Keratinocyte (primary cell): ENCODE results near the gene FXYD1. TPM values are rescaled to one million over a fixed set of nuclear protein-coding genes. Genes with fewer than 3 reads are reported as not detected.

Source experiments
- DNase-seq: peaks from one replicate; pipeline ENCODE4 v3.0.0-alpha.2; 2011; ENCODE audit warnings: low read depth, missing footprints, low spot score
- FAIRE-seq: peaks from 2 replicates; lab custom pipeline; 2011; peaks lifted over from hg19 to GRCh38; lab: Jason Lieb, UNC
- H2AFZ ChIP-seq: 2 replicates; pipeline ENCODE4 v1.6.0; 2012; ENCODE audit warnings: low read length, control low read depth, inconsistent platforms; ENCODE audit not compliant: control insufficient read depth
- H3K27ac ChIP-seq: 2 replicates; pipeline ENCODE4 v1.5.1; 2011; ENCODE audit warnings: low read length; ENCODE audit not compliant: control insufficient read depth, insufficient read depth
- H3K27me3 ChIP-seq: 3 replicates; pipeline ENCODE4 v1.6.0; 2011; ENCODE audit warnings: low read length; ENCODE audit not compliant: control insufficient read depth, insufficient read depth; ENCODE audit errors: extremely low read depth
- H3K36me3 ChIP-seq, 2 experiments: 2 replicates in 1 of 2; 3 replicates in 1 of 2; pipeline ENCODE4 v1.5.1; 2011; ENCODE audit warnings: low read length in 2 of 2, mild to moderate bottlenecking in 1 of 2; ENCODE audit not compliant: control insufficient read depth in 2 of 2, insufficient read depth in 2 of 2; ENCODE audit errors: extremely low read depth in 1 of 2
- H3K4me1 ChIP-seq: 3 replicates; pipeline ENCODE4 v1.5.1; 2011; ENCODE audit warnings: low read length; ENCODE audit not compliant: control insufficient read depth, insufficient read depth; ENCODE audit errors: extremely low read depth
- H3K4me2 ChIP-seq: 3 replicates; pipeline ENCODE4 v1.6.0; 2011; ENCODE audit warnings: low read depth, low read length; ENCODE audit not compliant: control insufficient read depth, insufficient read depth; ENCODE audit errors: extremely low read depth
- H3K4me3 ChIP-seq, 3 experiments: fragments of 200-600 bp in 1 of 3; sonication (generic) in 1 of 3; 2 replicates in 2 of 3; 3 replicates in 1 of 3; pipeline ENCODE4 v1.5.1; 2011 to 2016; ENCODE audit warnings: low read length in 3 of 3, mild to moderate bottlenecking in 3 of 3, control low read depth in 2 of 3, inconsistent platforms in 1 of 3, low read depth in 1 of 3, mixed read lengths in 1 of 3, mixed run types in 1 of 3, moderate library complexity in 1 of 3; ENCODE audit not compliant: control insufficient read depth in 2 of 3, insufficient read depth in 2 of 3; ENCODE audit errors: extremely low read depth in 1 of 3
- H3K79me2 ChIP-seq: 2 replicates; pipeline ENCODE4 v1.6.0; 2012; ENCODE audit warnings: low read length; ENCODE audit not compliant: control insufficient read depth, insufficient read depth
- H3K9ac ChIP-seq: 3 replicates; pipeline ENCODE4 v1.6.0; 2011; ENCODE audit warnings: low read length; ENCODE audit not compliant: control insufficient read depth, insufficient read depth; ENCODE audit errors: extremely low read depth
- H3K9me1 ChIP-seq: 3 replicates; pipeline ENCODE4 v1.6.0; 2011; ENCODE audit warnings: low read length; ENCODE audit not compliant: control insufficient read depth, insufficient read depth; ENCODE audit errors: extremely low read depth
- H3K9me3 ChIP-seq: 2 replicates; pipeline ENCODE4 v1.5.1; 2012; ENCODE audit warnings: low read depth, low read length; ENCODE audit not compliant: control insufficient read depth
- H4K20me1 ChIP-seq: 3 replicates; pipeline ENCODE4 v1.6.0; 2011; ENCODE audit warnings: low read length; ENCODE audit not compliant: control insufficient read depth, insufficient read depth; ENCODE audit errors: extremely low read depth
- EZH2 ChIP-seq: IDR thresholded peaks from one replicate; pipeline ENCODE4 v1.6.1; 2012; ENCODE audit warnings: inconsistent platforms, mild to moderate bottlenecking, low read length, moderate library complexity
- dilution Hi-C: fragments of 300-500 bp; cut with MboI; formaldehyde crosslinking; loops from one replicate; pipeline ENCODE4 v1.7.0; 2020; ENCODE audit warnings: low sequenced_read_pairs; ENCODE audit not compliant: extremely low pct_ligation_motif_present
- polyA minus RNA-seq, 3 experiments: library from RNA; depleted of rRNA, polyadenylated mRNA; stranded (reverse); fragments of >200 nt; gene quantifications; 1 replicate in 1 of 3; 2 replicates in 1 of 3; 3 replicates in 1 of 3; pipeline ENCODE4 v1.2.3, GENCODE V29; 2011
- polyA plus RNA-seq, 5 experiments: library from polyadenylated mRNA; depleted of rRNA in 3 of 5; stranded (reverse) in 3 of 5; stranded (forward) in 1 of 5; unstranded in 1 of 5; fragments of >200 nt; gene quantifications; 1 replicate in 1 of 5; 2 replicates in 3 of 5; 3 replicates in 1 of 5; pipeline versions ENCODE4 v1.2.1 to v1.2.3, GENCODE V29; 2011 to 2012; ENCODE audit warnings: missing spikeins in 2 of 5, low read depth in 1 of 5, low replicate concordance in 1 of 5
- TF ChIP-seq, protein P1 (sequence below), 3 experiments: IDR thresholded peaks in 1 of 3; conservative IDR thresholded peaks in 1 of 3; optimal IDR thresholded peaks in 1 of 3; 2 replicates in 2 of 3; 3 replicates in 1 of 3; pipeline versions ENCODE3 to v1.5.1; 2011; ENCODE audit warnings: low read length in 3 of 3, mild to moderate bottlenecking in 3 of 3, moderate library complexity in 2 of 3, control low read depth in 1 of 3, inconsistent platforms in 1 of 3; ENCODE audit not compliant: insufficient read depth in 2 of 3; ENCODE audit errors: extremely low read depth in 1 of 3

Gene FXYD1
- polyA plus RNA-seq, result 0.14 to 0.23 TPM (median 0.19 TPM) in 3 replicates
- not detected for polyA plus RNA-seq (2011; ENCODE audit: low read depth)
- not detected in 2 replicates for polyA plus RNA-seq (2011; cell fraction: cytosol; rRNA removed)
- not detected in 2 replicates for polyA plus RNA-seq (2011; cell fraction: nucleus; rRNA removed)
- polyA plus RNA-seq (2012; ENCODE audit: low replicate concordance), result 0.32 and 2.6 TPM in 2 replicates
- not detected in 3 replicates for polyA minus RNA-seq
- polyA minus RNA-seq (2011; cell fraction: cytosol; rRNA and poly(A)+ RNA removed), result not detected
- not detected in 2 replicates for polyA minus RNA-seq (2011; cell fraction: nucleus; rRNA and poly(A)+ RNA removed)

DNA sequence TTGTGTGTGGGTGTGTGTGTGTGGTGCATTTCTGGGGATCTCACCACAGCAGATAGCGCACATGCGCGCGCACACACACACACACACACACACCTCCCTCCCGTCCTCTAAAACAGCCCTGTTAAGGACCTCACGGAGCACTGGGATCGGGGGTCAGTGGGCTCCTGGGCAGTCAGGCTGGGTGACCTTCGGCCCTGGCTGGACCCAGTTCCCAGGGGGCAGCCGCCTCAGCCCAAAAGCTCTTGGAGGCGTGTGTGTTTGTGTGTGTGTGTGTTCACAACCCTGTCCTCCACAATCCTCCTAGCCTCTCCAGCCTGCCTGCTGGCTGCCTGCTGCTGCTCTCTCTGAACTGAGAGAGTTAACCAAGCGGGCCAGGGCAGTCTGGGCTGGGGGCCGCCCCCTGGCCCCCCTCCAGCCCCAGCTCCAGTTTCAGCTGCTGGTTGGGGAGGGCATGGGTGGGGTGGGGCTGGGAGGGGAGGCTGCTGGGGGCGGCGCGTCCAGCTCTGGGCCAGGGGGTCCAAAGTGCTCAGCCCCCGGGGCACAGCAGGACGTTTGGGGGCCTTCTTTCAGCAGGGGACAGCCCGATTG lies at the start of gene FXYD1:
TSS of gene FXYD1 (plus strand) at position 520 of the 588 bp plus-strand sequence. CDS start 1,256 bp downstream, outside the sequence.
- no peak within 1 kb of the TSS for H3K9ac ChIP-seq
- no peaks in the 10 kb centered on the region for H3K79me2 ChIP-seq
- TF ChIP-seq, protein P1, sequence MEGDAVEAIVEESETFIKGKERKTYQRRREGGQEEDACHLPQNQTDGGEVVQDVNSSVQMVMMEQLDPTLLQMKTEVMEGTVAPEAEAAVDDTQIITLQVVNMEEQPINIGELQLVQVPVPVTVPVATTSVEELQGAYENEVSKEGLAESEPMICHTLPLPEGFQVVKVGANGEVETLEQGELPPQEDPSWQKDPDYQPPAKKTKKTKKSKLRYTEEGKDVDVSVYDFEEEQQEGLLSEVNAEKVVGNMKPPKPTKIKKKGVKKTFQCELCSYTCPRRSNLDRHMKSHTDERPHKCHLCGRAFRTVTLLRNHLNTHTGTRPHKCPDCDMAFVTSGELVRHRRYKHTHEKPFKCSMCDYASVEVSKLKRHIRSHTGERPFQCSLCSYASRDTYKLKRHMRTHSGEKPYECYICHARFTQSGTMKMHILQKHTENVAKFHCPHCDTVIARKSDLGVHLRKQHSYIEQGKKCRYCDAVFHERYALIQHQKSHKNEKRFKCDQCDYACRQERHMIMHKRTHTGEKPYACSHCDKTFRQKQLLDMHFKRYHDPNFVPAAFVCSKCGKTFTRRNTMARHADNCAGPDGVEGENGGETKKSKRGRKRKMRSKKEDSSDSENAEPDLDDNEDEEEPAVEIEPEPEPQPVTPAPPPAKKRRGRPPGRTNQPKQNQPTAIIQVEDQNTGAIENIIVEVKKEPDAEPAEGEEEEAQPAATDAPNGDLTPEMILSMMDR (optimal IDR thresholded peaks at IDR 0.05 in 1 of 3, IDR thresholded peaks at IDR 0.05 in 1 of 3, conservative IDR thresholded peaks at IDR 0.05 in 1 of 3; ENCODE audit: extremely low read depth in 1 of 3, insufficient read depth in 2 of 3, low read length in 3 of 3), result no peak
- TF ChIP-seq EZH2, result no peak
- no peak within 1 kb of the TSS for H3K4me3 ChIP-seq
- H3K27me3 ChIP-seq, result peaks cover 9% of the 10 kb centered on the region
- dilution Hi-C loops, result no loop called here
- H2AFZ ChIP-seq, result no peak within 1 kb of the TSS
- no peak for DNase-seq
- no peaks in the 10 kb centered on the region for H3K9me3 ChIP-seq
- no peak within 1 kb of the TSS for H3K4me2 ChIP-seq
- no peak for FAIRE-seq
- H3K9me1 ChIP-seq, result no peaks in the 10 kb centered on the region
- H3K36me3 ChIP-seq, result no peaks in the 10 kb centered on the region
- no peaks in the 10 kb centered on the region for H4K20me1 ChIP-seq
- peaks cover 22% of the 10 kb centered on the region for H3K4me1 ChIP-seq
- H3K27ac ChIP-seq, result no peak within 1 kb of the TSS

- H3K4me1 ChIP-seq, result peaks cover 22% of the 10 kb centered on the region
- FAIRE-seq (no peak), DNase-seq (no peak)
- H3K4me2 ChIP-seq, result no peak overlapping the region
- H3K27me3 ChIP-seq, result no peaks in the 10 kb centered on the region
- no peak overlapping the region for H3K9ac ChIP-seq
- H3K27ac ChIP-seq, result no peak overlapping the region
- H3K9me3 ChIP-seq, result no peaks in the 10 kb centered on the region
- TF ChIP-seq, protein P1 (optimal IDR thresholded peaks at IDR 0.05 in 1 of 3, IDR thresholded peaks at IDR 0.05 in 1 of 3, conservative IDR thresholded peaks at IDR 0.05 in 1 of 3; ENCODE audit: extremely low read depth in 1 of 3, insufficient read depth in 2 of 3, low read length in 3 of 3), result no peak
- TF ChIP-seq EZH2, result no peak
- H4K20me1 ChIP-seq, result no peaks in the 10 kb centered on the region
- no peak overlapping the region for H2AFZ ChIP-seq
- H3K79me2 ChIP-seq, result no peaks in the 10 kb centered on the region
- H3K36me3 ChIP-seq, result no peaks in the 10 kb centered on the region
- no peak overlapping the region for H3K4me3 ChIP-seq
- no peaks in the 10 kb centered on the region for H3K9me1 ChIP-seq
- dilution Hi-C loops, result no loop called here
These were observed 49.1 kb upstream of the FXYD1 start for GRCh38 chr19:35089554-35089953.
